IPS DF 6.9 (cell line): ENCODE data around the gene ALDOA.

Experiments
- DNase-seq: peaks from one replicate; pipeline ENCODE4 v3.0.0-alpha.2; 2013; ENCODE audit warnings: low read depth, low spot score
- H3K27ac ChIP-seq: one replicate; pipeline ENCODE4 v1.5.1; 2013; ENCODE audit warnings: low read length, control low read depth
- H3K27me3 ChIP-seq: 2 replicates; pipeline ENCODE4 v1.6.1; 2013; ENCODE audit warnings: mild to moderate bottlenecking, low read length; ENCODE audit not compliant: control insufficient read depth, insufficient read depth
- H3K36me3 ChIP-seq: 2 replicates; pipeline ENCODE4 v1.6.1; 2013; ENCODE audit warnings: low read length; ENCODE audit not compliant: control insufficient read depth, insufficient read depth
- H3K4me1 ChIP-seq: 2 replicates; pipeline ENCODE4 v1.6.1; 2013; ENCODE audit warnings: low read length; ENCODE audit not compliant: control insufficient read depth, insufficient read depth
- H3K4me3 ChIP-seq: 2 replicates; pipeline ENCODE4 v1.5.1; 2013; ENCODE audit warnings: mild to moderate bottlenecking, low read length
- H3K9me3 ChIP-seq: 2 replicates; pipeline ENCODE4 v1.6.1; 2013; ENCODE audit warnings: low read length, inconsistent platforms; ENCODE audit not compliant: control insufficient read depth, insufficient read depth
- WGBS: extraction: QIAGEN DNeasy Blood & Tissue Kit; methylation state at CpG from one replicate; pipeline ENCODE4 v1.1.7; 2013; ENCODE audit warnings: mixed read lengths, missing lambda C conversion rate; ENCODE audit not compliant: insufficient read length, insufficient coverage; 5-methylcytosine and 5-hydroxymethylcytosine counted together

Gene ALDOA

GRCh38 chr16:30068750-30069610, 3.4 kb downstream of the ALDOA start:
- Histone ChIP-seq H3K27me3 (no peaks in the 10 kb centered on the region), H3K27ac (no peak overlapping the region), H3K4me3 (no peak overlapping the region), H3K4me1 (no peaks in the 10 kb centered on the region), H3K9me3 (no peaks in the 10 kb centered on the region), H3K36me3 (peaks cover 39% of the 10 kb centered on the region)
- no peak for DNase-seq
- WGBS = no CpG with 5 or more reads among the region's 17 CpGs

DNA sequence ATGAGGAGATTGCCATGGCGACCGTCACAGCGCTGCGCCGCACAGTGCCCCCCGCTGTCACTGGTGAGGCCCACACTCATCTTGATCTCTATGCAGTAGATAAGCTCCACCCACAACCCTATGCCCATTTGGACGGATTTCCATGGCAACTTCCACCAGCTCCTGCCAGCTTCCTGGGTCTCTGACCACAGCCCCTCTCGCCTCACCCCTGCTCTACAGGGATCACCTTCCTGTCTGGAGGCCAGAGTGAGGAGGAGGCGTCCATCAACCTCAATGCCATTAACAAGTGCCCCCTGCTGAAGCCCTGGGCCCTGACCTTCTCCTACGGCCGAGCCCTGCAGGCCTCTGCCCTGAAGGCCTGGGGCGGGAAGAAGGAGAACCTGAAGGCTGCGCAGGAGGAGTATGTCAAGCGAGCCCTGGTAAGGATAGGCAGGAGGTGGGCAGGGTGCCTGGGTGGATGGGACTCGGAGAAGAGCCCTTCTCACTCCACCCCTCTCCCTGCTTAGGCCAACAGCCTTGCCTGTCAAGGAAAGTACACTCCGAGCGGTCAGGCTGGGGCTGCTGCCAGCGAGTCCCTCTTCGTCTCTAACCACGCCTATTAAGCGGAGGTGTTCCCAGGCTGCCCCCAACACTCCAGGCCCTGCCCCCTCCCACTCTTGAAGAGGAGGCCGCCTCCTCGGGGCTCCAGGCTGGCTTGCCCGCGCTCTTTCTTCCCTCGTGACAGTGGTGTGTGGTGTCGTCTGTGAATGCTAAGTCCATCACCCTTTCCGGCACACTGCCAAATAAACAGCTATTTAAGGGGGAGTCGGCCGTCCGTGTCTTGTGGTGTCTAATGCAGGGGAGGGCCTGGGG, 4.3 kb downstream of the ALDOA start:
- no peaks in the 10 kb centered on the region for H3K27me3 ChIP-seq
- H3K4me3 ChIP-seq = no peak overlapping the region
- no peaks in the 10 kb centered on the region for H3K4me1 ChIP-seq
- H3K27ac ChIP-seq = no peak overlapping the region
- DNase-seq = no peak
- H3K9me3 ChIP-seq = no peaks in the 10 kb centered on the region
- no CpG with 5 or more reads among the region's 31 CpGs for WGBS
- H3K36me3 ChIP-seq = peaks cover 39% of the 10 kb centered on the region

GRCh38 chr16:30070490-30070889, 4.9 kb downstream of the ALDOA start:
- no peak for DNase-seq
- no peak overlapping the region for H3K27ac ChIP-seq
- no peaks in the 10 kb centered on the region for H3K9me3 ChIP-seq
- H3K27me3 ChIP-seq = no peaks in the 10 kb centered on the region
- H3K36me3 ChIP-seq = peaks cover 39% of the 10 kb centered on the region
- H3K4me1 ChIP-seq = no peaks in the 10 kb centered on the region
- H3K4me3 ChIP-seq = no peak overlapping the region

DNA sequence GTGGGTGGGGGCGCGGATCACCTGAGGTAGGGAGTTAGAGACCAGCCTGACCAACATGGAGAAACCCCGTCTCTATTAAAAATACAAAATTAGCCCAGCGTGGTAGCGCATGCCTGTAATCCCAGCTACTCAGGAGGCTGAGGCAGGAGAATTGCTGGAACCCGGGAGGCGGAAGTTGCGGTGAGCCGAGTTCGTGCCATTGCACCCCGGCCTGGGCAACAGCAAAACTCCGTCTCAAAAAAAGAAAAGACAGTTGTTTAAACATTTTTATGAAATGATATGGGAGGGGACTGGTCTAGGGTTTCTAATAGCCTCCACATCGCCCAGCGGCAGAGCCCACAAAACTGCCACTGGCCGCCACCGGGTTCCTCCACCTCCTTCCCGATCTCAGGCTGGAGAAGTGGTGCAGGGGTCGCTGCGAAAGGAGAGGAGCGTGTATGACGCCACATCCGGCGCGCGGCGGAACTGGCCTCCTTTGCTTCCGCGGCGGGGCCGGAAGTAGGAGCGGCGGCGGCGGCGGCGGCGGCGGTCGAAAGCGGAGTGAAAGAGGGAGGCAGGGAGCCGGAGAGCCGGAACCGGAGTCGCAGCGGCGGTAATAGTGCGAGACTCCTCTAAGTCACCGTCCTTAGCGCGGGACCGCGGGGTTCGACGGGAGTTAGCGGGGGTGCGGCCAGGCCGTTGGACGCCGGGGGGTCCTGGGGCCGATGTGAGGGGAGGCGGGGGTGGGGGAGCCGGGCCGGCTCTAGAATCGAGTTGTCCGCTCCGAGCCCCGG, 10.1 kb downstream of the ALDOA start, which contains the start of gene PPP4C:
Gene PPP4C (plus strand): TSS at position 492 of the 773 bp plus-strand sequence. CDS start 384 bp downstream, outside the sequence.
- WGBS = no CpG with 5 or more reads among the region's 67 CpGs
- no peak for DNase-seq

DNA sequence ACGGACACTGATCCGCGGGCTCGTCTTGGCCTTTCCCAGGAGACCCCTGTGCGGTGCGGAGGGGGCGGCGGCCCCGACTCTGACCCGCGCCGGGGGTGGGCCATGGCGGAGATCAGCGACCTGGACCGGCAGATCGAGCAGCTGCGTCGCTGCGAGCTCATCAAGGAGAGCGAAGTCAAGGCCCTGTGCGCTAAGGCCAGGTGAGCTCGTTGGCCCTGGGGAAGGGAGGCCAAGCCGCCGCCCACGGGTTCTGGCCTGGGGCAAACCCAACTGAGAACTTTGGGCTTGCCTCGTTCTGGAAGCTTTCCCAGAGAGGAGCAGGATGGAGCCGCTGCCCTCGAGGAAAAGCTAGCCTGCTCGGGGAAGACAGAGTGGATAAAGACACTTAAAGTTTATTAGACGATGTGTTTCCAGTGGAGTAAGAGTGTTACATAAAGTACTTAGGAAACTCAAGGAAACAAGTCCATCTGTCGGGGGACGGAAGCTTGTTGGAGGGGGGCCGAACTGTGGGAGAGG, 10.8 kb downstream of the ALDOA start:
- Histone ChIP-seq H3K36me3 (peaks cover 16% of the 10 kb centered on the region), H3K4me3 (peak overlapping the region; percentile 99), H3K4me1 (peaks cover 1% of the 10 kb centered on the region; the same call in 1 of the 2 replicates), H3K27me3 (no peaks in the 10 kb centered on the region), H3K27ac (no peak overlapping the region), H3K9me3 (no peaks in the 10 kb centered on the region)
- WGBS = no CpG with 5 or more reads among the region's 33 CpGs
- DNase-seq = no peak

More for the DNA sequence above, 10.1 kb downstream of the ALDOA start, which contains the start of gene PPP4C:
- peaks cover 14% of the 10 kb centered on the region for H3K36me3 ChIP-seq
- no peak within 1 kb of the TSS for H3K27ac ChIP-seq
- no peaks in the 10 kb centered on the region for H3K27me3 ChIP-seq
- H3K4me3 ChIP-seq = peak within 1 kb of the TSS; percentile 99
- H3K4me1 ChIP-seq = peaks cover 1% of the 10 kb centered on the region; the same call in 1 of the 2 replicates
- no peaks in the 10 kb centered on the region for H3K9me3 ChIP-seq

GRCh38 chr16:30077656-30078055, 12.1 kb downstream of the ALDOA start:
- Histone ChIP-seq H3K27ac (no peak overlapping the region), H3K9me3 (no peaks in the 10 kb centered on the region), H3K4me1 (peaks cover 1% of the 10 kb centered on the region; the same call in 1 of the 2 replicates), H3K36me3 (peaks cover 13% of the 10 kb centered on the region), H3K4me3 (no peak overlapping the region), H3K27me3 (no peaks in the 10 kb centered on the region)
- DNase-seq = no peak
- no CpG with 5 or more reads among the region's 6 CpGs for WGBS

DNA sequence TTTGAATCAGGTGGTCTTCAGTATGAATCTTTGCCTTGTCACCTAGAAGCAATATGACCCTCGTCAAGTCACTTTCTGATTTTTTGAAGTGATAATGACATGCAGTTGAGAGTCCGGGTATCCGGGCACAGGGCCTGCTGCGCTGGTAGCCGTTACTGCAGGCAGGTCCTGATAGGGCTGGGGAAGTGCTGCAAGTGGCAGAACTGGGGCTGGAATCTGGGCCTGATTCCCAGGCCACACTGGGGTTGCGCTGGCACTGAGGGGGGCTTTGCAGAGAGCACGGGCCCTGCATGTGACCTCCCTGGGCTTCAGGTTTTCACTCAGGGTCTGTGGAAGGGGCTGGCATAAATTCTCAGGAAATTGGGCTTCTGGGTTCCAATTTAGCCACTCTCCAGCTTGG, 13.2 kb downstream of the ALDOA start:
- no peak for DNase-seq
- no peaks in the 10 kb centered on the region for H3K9me3 ChIP-seq
- peaks cover 23% of the 10 kb centered on the region for H3K36me3 ChIP-seq
- no peaks in the 10 kb centered on the region for H3K27me3 ChIP-seq
- H3K4me3 ChIP-seq = no peak overlapping the region
- H3K4me1 ChIP-seq = peaks cover 1% of the 10 kb centered on the region; the same call in 1 of the 2 replicates
- H3K27ac ChIP-seq = no peak overlapping the region
- WGBS = no CpG with 5 or more reads among the region's 7 CpGs

DNA sequence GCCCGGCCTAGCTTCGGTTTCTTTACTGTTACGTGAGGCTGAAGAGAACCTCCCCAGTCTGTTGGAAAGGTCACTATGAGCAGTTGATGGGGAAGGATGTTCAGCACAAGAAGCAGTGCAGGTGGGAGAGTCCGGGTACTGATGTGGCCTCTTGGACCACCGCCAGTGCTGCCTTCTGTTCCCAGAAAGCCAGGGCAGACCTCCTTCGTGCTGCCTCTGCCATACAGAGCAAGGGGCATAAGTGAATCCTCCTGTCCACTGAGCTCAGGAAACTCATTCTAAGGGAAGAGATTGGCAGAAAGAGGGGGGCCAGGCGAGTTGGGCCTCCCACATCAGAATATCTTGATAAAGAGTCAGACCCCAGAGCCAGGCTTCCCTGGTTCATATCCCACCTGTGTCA, 13.9 kb downstream of the ALDOA start:
- H3K36me3 ChIP-seq = peaks cover 30% of the 10 kb centered on the region

DNA sequence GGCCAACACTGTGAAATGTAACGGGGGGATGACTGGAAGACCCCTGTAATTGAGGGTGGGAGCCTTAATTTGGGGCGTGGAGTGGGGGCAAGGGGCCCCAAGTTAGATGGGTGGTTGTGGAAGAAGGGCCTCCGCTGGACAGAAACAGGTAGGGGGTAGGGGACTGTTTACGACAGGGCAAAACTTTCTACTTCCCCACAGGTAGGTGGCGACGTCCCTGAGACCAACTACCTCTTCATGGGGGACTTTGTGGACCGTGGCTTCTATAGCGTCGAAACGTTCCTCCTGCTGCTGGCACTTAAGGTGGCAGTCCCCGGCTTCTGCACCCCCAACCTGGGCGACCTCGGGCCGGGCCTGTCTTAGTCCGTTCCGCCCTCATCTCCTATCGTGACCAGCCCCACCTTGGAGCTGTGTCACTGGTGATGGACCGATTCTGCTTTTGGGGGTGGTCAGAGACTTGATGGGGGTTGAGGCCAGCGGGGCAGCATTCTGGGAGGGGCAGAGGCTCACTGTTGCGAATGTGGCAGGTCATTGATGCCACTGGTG, 17.1 kb downstream of the ALDOA start:
- DNase-seq = no peak
- peaks cover 38% of the 10 kb centered on the region for H3K36me3 ChIP-seq
- no peaks in the 10 kb centered on the region; the same call in 1 of the 2 replicates for H3K4me1 ChIP-seq
- H3K27me3 ChIP-seq = no peaks in the 10 kb centered on the region
- WGBS = no CpG with 5 or more reads among the region's 20 CpGs
- H3K27ac ChIP-seq = no peak overlapping the region
- no peaks in the 10 kb centered on the region for H3K9me3 ChIP-seq
- H3K4me3 ChIP-seq = no peak overlapping the region

More for the DNA sequence above, 13.9 kb downstream of the ALDOA start:
- H3K27me3 ChIP-seq = no peaks in the 10 kb centered on the region
- H3K4me3 ChIP-seq = no peak overlapping the region
- no peak overlapping the region for H3K27ac ChIP-seq
- H3K4me1 ChIP-seq = peaks cover 1% of the 10 kb centered on the region; the same call in 1 of the 2 replicates
- no peak for DNase-seq
- H3K9me3 ChIP-seq = no peaks in the 10 kb centered on the region
- no CpG with 5 or more reads among the region's 7 CpGs for WGBS
